ENCODE results near the gene GMNN.

GRCh38 chr6:24825130-24825630, 50.4 kb downstream of the GMNN start:
- TF ChIP-seq CTCF (IDR thresholded peaks at IDR 0.05): no peak
- no peak for TF ChIP-seq EP300 (IDR thresholded peaks at IDR 0.05)

Measured in tibial nerve (tissue), 4 donors.